ENCODE data around the gene STARD8.

GRCh38 chrX:68705986-68706385, 58.5 kb downstream of the STARD8 start:
- TF ChIP-seq CTCF (IDR thresholded peaks at IDR 0.05) (no peak), POLR2A (IDR thresholded peaks at IDR 0.05) (no peak)

Data from testis (tissue), 2 donors.